GM20431 (cell line): ENCODE data around the gene DGKI.

Experiments
- in situ Hi-C: fragments of 300-500 bp; cut with MseI, MboI; formaldehyde crosslinking; loops from one replicate; pipeline ENCODE4 v1.15.0; 2020; ENCODE audit warnings: low sequenced_read_pairs; ENCODE audit not compliant: unreplicated experiment

The DGKI gene

DNA sequence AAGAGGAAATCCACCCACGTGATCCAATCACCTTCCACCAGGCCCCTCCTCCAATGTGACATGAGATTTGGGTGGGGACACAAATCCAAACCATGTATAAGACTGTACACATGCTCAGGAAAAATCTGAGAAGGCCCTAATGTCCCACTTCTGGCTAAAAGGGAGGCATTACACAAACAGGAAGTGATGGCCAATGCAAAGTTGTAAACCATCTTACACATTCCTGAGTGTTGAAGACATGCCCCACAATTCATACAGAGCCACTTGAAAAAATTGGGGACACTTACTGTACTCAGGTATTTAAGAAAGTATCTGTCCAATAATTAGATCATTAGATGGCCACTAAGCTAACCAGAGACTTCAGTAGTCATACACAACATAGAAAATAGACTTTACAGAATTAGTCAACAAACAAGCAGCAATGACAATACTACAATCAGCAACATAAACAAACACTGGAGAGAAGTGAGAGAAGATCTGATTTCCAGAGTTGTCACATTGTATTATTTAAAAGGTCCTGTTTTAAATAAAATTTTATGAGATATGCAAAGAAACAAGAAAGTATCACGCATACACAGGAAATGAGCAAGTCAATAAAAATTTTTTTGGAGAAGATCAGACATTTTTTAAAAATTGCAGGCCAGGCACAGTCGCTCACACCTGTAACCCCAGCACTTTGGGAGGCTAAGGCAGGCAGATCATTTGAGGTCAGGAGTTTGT lies 143.3 kb downstream of the DGKI start:
- in situ Hi-C loops, result no loop called here

DNA sequence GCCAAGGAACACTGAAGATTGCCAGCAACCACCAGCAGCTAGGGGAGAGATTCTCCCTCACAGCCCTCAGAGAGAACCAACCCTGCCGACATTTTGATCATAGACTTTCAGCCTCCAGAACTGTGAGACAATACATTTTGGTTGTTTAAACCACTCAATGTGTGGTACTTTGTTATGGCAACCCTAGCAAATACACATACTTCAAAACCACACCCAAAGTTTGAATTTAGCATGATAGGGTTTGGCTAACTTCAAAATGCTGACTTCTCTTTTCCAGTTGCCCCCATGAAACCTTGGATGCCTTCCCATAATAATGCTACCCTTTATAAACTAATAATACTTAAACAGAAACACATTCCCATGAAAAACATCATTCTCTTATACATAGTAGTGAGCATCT lies 149.8 kb downstream of the DGKI start:
- in situ Hi-C loops, result no loop called here

DNA sequence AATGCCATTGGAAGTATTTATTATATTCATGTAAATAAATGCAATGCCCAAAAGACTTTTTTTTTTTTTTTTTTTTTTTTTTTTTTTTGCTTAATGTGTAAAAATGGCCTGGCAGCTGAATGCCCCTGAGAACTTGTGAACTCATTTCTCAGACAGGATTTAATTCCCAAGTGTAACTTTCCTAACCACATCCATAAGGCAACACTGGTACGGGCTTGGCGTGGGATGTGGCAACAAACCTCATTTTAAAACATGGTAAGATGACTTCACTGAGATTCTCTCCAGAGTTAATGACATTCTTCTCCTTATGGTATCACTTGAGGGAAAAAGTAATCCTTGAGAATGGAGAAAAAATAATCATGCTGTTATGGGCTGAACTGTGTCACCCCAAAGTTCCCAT lies 150.4 kb downstream of the DGKI start:
- in situ Hi-C loops, result no loop called here

DNA sequence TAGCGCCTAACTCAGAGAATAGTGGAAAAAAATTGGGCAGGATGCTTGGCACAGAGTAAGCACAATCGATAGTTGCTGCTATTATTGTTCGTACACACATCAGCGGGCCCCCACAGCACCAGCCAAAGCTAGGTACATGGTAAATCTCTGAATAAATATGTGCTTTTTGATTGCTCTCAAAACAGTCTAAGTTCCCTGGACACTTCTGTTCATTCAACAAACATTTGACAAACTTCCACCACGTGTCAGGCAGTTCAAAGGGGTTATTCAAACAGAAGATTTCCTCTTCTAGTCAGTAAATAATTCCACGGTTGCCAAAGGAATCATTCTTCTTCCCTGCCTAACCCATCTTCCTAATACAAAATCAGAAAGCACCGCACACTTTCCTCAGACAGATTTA lies 150.8 kb downstream of the DGKI start:
- in situ Hi-C loops, result no loop called here

DNA sequence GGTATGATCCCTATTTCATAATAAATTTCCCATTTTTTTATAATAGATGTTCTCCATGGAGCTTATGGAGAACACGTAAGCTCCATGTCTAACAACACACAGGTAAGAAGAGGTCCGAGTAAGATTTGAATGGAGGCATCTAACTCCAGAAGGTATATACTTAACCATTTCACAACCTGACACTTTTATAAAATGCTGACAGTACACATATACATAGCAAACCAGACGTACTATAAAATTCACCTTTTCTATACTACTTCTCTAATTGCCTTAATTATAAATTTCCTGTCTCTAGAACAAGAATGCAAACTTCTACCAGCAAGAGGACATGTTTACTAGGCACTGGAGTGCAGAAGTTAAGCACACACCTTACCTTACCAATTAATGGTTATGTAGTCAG lies 151.3 kb downstream of the DGKI start:
- in situ Hi-C loops, result no loop called here

DNA sequence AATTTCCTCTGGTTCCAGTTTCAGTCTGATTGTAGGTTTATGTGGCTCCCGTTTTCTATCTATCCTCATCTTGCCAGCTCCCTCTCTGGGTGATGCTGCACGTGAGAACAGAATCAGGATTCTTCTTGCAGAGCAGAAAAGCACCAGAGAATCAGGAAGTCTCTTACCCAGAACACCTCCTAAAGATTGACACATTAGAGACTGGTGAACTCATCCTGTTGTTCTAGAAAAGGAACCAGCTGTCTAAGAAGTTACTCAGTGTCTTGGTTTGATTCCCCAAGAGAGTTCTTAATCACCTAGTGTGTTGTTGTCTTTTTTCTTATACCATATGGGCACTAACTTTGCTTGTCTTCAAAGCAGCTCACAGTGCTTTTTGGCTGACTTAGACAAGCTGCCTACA lies 152.4 kb downstream of the DGKI start:
- in situ Hi-C loops, result no loop called here

DNA sequence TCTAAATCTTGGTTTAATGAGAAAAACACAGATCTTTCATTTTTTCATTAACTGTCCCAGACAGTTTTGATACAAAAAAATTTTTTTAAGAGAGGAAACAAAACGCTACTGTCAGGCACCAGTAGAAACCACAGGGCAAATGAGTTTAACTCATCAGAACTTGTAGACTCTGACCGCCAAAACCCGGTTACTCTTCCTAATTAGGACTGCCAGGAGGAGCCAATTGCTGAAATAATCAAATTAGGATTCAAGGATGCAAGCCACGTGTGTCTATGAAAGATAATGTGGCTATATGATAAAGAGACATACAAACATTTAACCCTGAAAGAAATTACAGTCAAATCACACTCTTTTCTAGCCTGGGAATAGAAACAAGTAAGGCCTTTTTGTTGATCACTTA lies 154.4 kb downstream of the DGKI start:
- in situ Hi-C loops, result no loop called here

DNA sequence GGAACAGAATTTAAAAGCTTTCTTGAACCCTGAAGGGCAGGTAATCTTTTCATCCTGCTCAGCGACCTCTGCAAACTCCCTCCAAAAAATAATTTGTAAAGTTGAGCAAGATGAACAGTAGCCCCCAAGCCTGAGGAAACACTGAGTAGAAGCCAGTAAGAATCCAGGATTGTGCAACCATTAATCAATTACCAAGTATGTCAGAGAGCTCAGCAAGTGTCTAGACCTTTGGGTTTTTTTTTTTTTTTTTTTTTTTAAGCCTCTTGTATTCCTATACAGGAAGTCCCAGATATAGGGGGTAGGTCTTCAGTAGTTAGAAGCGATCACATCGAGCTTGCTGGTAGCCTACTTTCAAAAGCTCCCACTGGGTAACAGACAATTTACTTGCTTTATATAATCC lies 155.2 kb downstream of the DGKI start:
- in situ Hi-C loops, result no loop called here

DNA sequence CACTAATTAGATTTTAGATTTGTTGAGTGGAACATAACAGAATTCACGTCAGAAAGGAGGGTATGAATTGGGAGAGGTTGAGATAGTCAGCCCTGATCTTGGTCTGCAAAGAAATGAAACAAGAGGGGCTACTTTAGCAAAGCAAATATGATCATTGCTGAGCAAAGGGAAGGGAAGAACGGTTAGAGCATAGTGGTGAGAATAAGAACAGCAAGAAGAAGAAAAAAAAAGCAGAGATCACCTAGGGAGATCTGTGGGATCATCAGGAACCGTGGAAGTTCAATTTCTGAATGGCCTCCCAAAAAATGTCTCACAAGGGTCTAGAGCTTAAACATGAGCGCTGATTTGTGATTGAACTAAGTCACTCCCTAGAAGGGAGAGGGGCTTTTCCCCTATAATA lies 156.1 kb downstream of the DGKI start:
- in situ Hi-C loops, result no loop called here

DNA sequence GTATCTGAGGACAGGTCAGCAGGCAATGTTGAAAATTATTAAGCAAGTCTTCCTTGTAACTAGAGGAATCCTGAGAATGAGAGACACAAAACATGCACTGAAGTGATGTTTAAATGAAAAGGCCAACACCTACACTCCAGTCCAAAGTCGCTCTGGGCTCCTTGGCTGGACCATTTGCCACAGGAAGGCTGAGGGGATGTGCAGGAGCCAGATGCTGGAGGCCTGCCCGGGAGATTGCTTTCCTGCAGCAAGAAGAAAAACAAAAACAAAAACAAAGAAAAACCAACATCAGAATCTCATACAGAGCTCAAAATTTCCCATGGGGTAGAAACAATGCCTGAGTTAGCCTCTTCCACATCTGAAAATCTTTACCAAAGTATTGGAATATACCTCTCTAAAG lies 157.0 kb downstream of the DGKI start:
- in situ Hi-C loops, result no loop called here

DNA sequence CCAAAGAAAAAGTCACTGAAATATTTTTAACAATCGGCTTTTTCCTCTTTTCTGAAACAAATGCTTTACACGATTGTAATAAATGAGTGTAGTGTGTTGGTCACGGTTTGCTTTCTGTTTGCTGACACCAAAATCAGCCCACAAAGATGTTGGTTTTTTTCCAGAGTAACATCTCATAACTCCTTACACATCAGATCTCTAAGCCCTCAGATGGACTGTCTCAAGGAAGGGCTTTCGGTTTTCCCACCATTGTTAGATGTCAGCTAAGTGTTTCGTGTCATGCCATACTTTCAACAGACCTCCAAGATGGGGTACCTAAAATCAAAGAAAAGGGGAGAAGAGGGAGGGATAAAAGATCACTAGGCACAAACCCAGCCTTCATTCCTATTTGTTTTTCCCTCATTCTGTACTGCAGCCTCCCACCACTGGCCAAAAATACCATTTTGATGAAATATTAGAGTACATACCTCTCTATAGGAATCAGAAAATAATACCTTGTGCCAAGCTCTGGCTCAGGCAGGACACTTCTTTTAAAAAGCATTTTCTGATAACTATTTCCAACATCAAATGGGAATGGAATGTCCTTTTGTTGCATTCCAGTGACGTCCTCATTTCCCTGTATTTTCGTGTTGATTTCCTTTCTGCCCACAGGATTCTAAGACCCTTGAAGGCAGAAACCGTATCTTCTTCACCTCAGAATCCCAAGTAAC lies 159.1 kb downstream of the DGKI start:
- in situ Hi-C loops, result no loop called here

DNA sequence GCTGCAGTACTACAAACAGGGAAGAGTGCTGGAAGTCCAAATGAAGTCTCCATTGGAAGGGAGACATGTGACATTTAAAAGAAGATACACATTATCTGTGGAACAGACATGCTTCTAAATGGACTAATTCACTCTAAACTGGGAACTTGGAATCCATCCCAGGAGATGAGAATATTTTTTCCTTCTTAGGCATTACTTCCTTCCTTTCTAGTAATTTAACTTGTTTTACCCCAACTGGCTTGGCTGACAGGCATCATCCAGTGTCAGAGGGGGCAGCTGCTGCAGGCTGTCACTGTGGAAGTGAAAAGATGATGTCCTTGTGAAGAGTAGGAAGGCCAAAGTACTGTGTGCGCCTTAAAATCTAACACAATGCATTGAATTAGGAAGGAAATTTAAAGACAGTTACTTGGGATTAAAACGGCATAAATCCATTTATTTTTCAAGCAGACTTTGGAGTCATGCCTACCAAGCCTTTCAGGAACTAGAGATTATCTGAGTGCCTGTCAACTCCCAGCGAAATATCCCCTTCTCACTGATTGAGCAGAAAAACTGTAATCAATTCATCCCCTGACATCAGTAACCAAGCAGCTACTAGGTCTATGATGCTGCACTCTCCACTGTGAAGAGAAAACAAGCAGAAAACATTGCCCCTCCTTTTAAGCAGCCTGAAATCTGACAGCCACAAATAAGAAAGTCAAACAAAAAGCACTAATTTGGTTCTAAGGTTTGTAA lies 161.2 kb downstream of the DGKI start:
- in situ Hi-C loops, result no loop called here

DNA sequence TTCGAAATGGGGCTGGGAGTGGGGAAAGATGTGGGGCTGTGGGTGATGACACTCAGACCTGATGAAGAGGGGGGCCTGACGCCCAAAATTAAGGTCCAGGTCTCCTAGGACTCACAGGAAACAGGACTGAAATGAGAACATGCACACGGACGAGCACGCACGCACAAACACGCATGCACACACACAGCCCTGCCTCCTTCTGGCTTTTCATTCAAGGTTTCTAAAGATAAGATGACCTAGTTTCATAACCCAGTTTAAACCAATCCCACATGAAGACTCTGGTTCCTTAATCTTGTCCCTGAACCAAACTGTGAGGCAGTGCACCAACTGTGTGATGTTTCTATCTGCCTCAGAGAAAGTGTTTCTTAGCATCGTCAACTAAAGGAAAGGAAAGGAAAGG lies 162.0 kb downstream of the DGKI start:
- in situ Hi-C loops, result no loop called here

DNA sequence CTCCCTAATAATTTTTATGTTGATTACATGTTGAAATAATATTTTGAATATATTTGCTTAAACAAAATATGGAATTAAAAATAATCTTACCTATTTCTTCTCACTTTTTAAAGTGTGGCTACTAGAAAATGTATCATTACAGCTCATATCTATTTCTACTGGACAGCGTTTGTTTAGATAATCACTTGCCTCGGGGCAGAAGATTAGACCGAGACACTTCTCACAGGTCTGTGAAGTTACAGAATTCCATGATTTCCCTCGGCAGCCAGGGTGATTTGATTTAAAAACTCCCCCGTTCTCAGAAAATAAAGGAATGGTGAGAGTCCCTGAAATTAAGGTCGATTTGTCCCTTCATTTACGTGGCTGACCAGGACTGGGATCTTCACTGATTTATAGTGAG lies 162.5 kb downstream of the DGKI start:
- in situ Hi-C loops, result no loop called here

DNA sequence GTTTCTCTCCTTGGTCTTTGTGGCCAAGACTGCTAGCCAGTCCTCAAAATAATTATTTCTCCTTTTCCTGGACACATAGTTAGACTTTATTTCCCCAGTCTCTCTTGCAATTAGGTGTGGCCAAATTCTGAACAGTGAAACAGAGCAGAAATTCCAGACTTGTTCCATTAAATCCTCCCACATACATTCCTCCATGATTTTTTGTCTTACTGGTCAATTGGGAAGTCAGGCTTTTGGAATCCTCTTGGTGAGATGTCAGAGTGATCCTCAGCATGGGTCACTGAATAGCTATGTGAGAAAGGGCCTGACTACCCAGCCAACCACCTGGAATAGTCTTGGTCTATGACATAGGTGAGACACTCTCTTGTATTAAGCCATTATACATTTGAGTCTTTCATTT lies 164.2 kb downstream of the DGKI start:
- in situ Hi-C loops, result no loop called here

DNA sequence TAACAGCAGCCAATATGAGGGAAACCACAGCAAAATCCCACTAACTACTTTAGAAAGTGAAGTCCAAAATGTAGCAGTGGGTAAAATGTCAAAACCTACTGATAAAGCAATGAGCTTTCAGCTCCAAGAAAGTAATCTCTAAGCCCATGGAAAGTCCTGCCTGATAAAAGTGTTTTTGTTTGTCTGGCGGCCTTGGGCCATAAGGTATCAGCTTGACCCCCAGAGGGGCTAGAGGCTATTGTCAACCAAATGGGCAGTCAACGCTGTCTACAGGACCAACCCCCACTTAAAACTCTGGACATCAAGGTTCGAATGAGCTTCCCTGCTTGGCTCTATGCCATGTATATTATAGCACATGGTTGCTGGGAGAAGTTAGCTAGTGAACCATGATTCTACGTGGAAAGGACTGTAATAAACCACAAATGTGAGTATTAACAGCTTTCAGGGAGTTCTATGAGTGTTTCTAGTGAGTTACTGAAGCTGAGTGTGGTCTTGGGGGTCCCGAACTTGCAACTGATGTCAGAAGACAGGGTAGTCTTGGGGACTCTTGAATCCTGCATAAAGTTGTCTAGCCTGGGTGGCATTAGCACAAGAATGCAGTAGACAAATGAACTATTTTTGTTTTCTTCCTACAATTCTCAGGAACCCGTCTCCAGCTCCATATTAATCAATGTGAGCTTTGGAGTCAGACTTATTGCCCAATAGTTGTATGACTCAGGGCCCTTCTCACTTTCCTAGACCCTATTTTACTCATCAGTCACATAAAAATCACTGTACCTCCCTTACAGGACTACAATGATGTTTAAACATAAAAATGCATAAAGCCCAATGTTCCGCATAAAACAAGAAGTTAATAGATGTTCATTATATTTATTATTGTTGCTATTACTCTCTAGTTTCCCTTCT lies 164.9 kb downstream of the DGKI start:
- in situ Hi-C loops, result no loop called here

DNA sequence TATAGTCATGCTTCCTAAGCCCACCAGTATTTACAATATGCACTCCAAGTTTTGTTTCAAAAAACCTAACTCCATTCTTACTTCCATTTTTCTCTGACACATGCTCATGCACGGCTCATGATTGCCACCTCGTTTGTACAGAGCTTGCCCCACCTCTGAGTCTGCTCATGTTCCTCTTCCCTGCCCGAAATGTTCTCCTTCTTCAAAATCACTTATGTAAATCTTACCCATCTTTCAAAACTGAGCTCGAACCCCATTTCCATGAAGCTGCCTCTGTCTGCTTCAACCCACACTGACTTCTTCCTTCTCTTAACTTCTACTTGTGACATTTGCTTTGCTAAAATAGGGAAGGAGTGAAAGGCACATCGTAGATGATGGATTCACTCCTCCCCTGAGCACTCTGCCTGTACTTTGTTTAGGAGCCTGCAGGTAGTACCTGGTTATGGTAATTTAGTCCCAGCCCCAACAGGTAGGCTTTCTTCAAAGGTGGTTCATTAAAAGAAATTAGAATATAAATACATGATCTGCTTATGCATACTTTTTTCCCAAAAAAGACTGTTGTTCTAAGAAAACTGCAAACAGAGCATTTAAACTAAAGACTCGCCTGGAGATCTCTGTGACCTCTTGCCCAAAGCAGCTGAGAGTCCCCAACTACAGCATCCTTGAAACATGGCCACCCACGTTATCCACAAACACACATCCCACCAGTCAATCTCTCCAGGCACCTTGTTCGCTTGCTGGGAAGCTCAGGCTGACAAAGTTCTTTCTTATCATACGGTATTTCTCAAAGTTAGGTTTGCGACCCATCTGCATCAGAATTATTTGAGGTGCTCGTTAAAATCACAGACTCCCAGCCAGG lies 172.0 kb downstream of the DGKI start:
- in situ Hi-C loops, result no loop called here

DNA sequence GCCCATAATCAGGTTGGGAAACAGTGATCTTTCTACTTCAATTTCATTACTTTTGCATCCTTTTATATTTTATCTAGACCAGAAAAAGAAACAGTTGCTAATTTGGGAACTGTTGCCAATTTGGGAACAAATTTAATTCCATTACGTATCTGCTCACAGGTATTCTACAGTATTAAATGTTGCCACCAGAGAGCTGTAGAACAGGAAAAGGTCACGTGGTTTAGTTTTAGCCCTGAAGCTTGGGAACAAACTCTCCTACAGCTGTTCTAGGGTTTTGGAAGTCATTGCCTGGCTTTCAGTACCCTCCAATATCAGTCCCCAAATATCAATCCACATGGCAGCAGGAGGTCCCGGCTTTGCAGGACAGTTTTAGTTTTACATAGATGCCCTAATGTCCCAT lies 172.7 kb downstream of the DGKI start:
- in situ Hi-C loops, result no loop called here

DNA sequence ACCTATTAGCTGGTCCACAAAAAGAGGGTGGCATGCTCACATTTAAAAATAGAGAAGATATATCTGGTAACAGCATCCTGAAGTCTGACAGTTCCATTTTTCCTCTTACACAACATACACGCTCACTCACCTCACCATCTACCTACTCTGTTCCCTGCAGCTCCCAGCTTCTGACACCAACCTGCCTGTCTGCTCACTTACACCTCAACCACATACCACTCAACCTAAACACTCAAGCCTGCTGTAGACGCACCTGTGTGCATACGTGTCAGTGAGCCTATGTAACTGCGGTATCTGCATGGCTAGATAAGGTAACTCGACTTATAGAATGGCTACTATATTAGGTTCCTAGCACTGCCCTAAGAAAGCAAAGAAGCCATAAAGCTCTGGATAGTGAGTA lies 174.9 kb downstream of the DGKI start:
- in situ Hi-C loops, result no loop called here
